ENCODE measurements around the gene SOWAHB.

- TF ChIP-seq CTCF (IDR thresholded peaks at IDR 0.05), result no peak
- TF ChIP-seq EZH2 (IDR thresholded peaks at IDR 0.05; ENCODE audit: borderline replicate concordance, insufficient read depth, low read depth, low read length, poor library complexity, severe bottlenecking), result no peak
Observed at GRCh38 chr4:76923619-76924357, 25.8 kb upstream of the SOWAHB start.

All from B cell (primary cell).